ENCODE results near the gene C16orf86. TPM values are rescaled to one million over a fixed set of nuclear protein-coding genes. Genes with fewer than 3 reads are reported as not detected.

The C16orf86 gene
- total RNA-seq, 1 donor from 2014 or later, result 5.9 TPM

GRCh38 chr16:67641779-67642708 is 24.6 kb upstream of the C16orf86 start:
- DNase-seq (ENCODE audit: low read depth), result no peak
- H3K4me3 ChIP-seq (ENCODE audit: low read depth, low read length), result no peak overlapping the region
- TF ChIP-seq CTCF (conservative IDR thresholded peaks at IDR 0.05; ENCODE audit: low read depth, low read length), result no peak

GRCh38 chr16:67644038-67644437 is 22.6 kb upstream of the C16orf86 start:
- no peak overlapping the region for H3K4me3 ChIP-seq (ENCODE audit: low read depth, low read length)
- no peak for TF ChIP-seq CTCF (conservative IDR thresholded peaks at IDR 0.05; ENCODE audit: low read depth, low read length)
- no peak for DNase-seq (ENCODE audit: low read depth)

- no peak for TF ChIP-seq CTCF (conservative IDR thresholded peaks at IDR 0.05; ENCODE audit: low read depth, low read length)
- no peak for DNase-seq (ENCODE audit: low read depth)
- no peak overlapping the region for H3K4me3 ChIP-seq (ENCODE audit: low read depth, low read length)
These were observed 21.1 kb upstream of the C16orf86 start for GRCh38 chr16:67645397-67646121.

GRCh38 chr16:67647111-67647651 is 19.4 kb upstream of the C16orf86 start:
- no peak for TF ChIP-seq CTCF (conservative IDR thresholded peaks at IDR 0.05; ENCODE audit: low read depth, low read length)
- DNase-seq (ENCODE audit: low read depth), result no peak
- H3K4me3 ChIP-seq (ENCODE audit: low read depth, low read length), result no peak overlapping the region

GRCh38 chr16:67647681-67648080 is 18.9 kb upstream of the C16orf86 start:
- no peak for TF ChIP-seq CTCF (conservative IDR thresholded peaks at IDR 0.05; ENCODE audit: low read depth, low read length)
- no peak overlapping the region for H3K4me3 ChIP-seq (ENCODE audit: low read depth, low read length)
- DNase-seq (ENCODE audit: low read depth), result no peak

GRCh38 chr16:67648088-67648763 is 18.4 kb upstream of the C16orf86 start:
- no peak for DNase-seq (ENCODE audit: low read depth)
- no peak overlapping the region for H3K4me3 ChIP-seq (ENCODE audit: low read depth, low read length)
- no peak for TF ChIP-seq CTCF (conservative IDR thresholded peaks at IDR 0.05; ENCODE audit: low read depth, low read length)

All from epithelial cell of proximal tubule (primary cell).